T-helper 2 cell treated with Interferon-gamma antibody and Interleukin-4, amounts not matched to agents 100 ng/mL and 5 ng/mL, for 36 hours (primary cell): ENCODE data around the gene KCTD21. TPM values are rescaled to one million over a fixed set of nuclear protein-coding genes. Genes with fewer than 3 reads are reported as not detected.

ENCODE experiments used
- intact Hi-C: fragments of 100-400 bp; cut with micrococcal nuclease; formaldehyde crosslinking; loops from one replicate; pipeline ENCODE4 v1.15.1; 2023
- total RNA-seq: library from RNA; stranded (reverse); gene quantifications from 2 replicates; pipeline ENCODE4 v1.2.3, GENCODE V29; 2022

KCTD21 gene
- total RNA-seq, 1 donor from 2014 or later: 10.6 TPM

GRCh38 chr11:78219493-78220217 is 31.2 kb upstream of the KCTD21 start:
- intact Hi-C loops: no loop called here

- intact Hi-C loops: no loop called here
These were observed 30.5 kb upstream of the KCTD21 start for GRCh38 chr11:78218707-78219492.

- intact Hi-C loops: no loop called here
These were observed 29.5 kb upstream of the KCTD21 start for GRCh38 chr11:78217650-78218541.

GRCh38 chr11:78216571-78217287 is 28.3 kb upstream of the KCTD21 start:
- intact Hi-C loops: no loop called here

GRCh38 chr11:78216021-78216420 is 27.6 kb upstream of the KCTD21 start:
- intact Hi-C loops: no loop called here

GRCh38 chr11:78214331-78215194 is 26.1 kb upstream of the KCTD21 start:
- intact Hi-C loops: no loop called here

- intact Hi-C loops: no loop called here
These were observed 25.3 kb upstream of the KCTD21 start for GRCh38 chr11:78213526-78214330.

GRCh38 chr11:78212586-78213371 is 24.4 kb upstream of the KCTD21 start:
- intact Hi-C loops: no loop called here

GRCh38 chr11:78211565-78211964 is 23.1 kb upstream of the KCTD21 start:
- intact Hi-C loops: no loop called here

GRCh38 chr11:78210000-78210608 is 21.7 kb upstream of the KCTD21 start:
- intact Hi-C loops: no loop called here

- intact Hi-C loops: no loop called here
These were observed 21.1 kb upstream of the KCTD21 start for GRCh38 chr11:78209478-78209877.

- intact Hi-C loops: no loop called here
These were observed 20.1 kb upstream of the KCTD21 start for GRCh38 chr11:78208257-78209165.

- intact Hi-C loops: no loop called here
These were observed 19.3 kb upstream of the KCTD21 start for GRCh38 chr11:78207532-78208256.

- intact Hi-C loops: no loop called here
These were observed 17.3 kb upstream of the KCTD21 start for GRCh38 chr11:78205691-78206090.

GRCh38 chr11:78205256-78205655 is 16.8 kb upstream of the KCTD21 start:
- intact Hi-C loops: no loop called here

- intact Hi-C loops: loop anchor here (2.0 to 5.0 kb wide), 3 partner anchors 22 to 126 kb away; partner anchors contain the start of genes ALG8 and NDUFC2
These were observed 14.8 kb upstream of the KCTD21 start for GRCh38 chr11:78203184-78203583.
